ENCODE measurements around the gene CLDN14.

The CLDN14 gene

DNA sequence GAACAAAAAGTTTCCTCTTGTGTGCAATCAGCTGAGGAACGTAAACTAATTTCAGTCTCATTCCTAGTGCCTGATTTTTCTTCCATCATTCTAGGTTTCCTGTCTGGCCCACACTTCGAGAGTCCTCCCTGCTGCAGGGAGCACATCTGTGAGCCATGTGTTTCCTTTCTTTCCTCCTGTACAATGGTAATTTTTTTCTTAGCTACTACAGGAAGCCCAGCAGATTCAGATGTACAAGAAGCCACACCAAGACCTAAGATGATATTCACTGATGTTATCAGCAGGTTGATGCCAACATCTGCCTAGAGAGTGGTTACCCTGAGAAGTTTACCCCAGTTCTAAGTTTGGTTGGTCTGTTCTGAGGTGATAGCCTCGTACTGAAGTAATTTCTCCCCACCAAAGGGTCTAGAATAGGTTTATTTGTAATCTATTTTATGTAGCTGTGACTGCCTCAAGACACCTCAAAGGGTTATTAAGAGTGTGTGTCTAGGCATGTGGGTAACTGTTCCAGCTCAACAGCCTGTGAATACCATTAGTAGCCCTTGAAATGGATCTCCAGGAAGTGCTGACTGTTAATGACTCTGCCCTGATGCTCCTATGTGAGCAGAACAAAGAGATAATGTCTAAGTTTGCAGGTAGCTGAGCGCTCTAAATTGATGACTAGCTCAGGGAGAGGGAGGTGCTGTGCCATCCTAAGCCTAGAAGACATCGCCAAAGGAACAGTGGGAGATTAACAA is 31.7 kb upstream of the CLDN14 start:
- Histone ChIP-seq H3K9ac (ENCODE audit: low read depth, low read length) (no peak overlapping the region), H3K4me3 (ENCODE audit: low read depth, low read length) (no peak overlapping the region), H3K36me3 (ENCODE audit: control insufficient read depth, insufficient read depth, low read length) (no peaks in the 10 kb centered on the region), H3K4me1 (ENCODE audit: control insufficient read depth, insufficient read depth, low read length) (no peaks in the 10 kb centered on the region), H3K27me3 (ENCODE audit: control insufficient read depth, insufficient read depth, low read length) (no peaks in the 10 kb centered on the region), H3K9me3 (ENCODE audit: control insufficient read depth, insufficient read depth, low read length) (no peaks in the 10 kb centered on the region)

DNA sequence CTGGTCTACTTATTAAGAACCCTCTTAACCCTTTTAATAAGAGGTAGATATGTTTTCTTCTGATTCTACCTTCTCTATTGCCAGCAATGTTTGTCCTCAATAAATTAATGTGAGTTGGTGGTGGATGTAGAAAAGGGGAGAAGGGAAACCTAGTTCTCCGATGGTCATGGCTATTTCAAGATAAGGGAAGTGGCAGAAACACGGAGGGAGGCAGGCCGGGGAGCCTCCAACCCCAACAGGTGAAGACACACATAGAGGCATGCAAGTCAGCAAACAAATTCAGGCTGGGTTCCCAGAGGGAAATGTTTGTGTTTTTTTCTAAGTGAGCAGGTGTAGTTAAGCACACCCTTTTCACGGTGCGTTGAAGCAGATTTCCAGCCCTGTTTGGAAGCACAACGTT is 31.0 kb upstream of the CLDN14 start:
- Histone ChIP-seq H3K36me3 (ENCODE audit: control insufficient read depth, insufficient read depth, low read length) (no peaks in the 10 kb centered on the region), H3K4me1 (ENCODE audit: control insufficient read depth, insufficient read depth, low read length) (no peaks in the 10 kb centered on the region), H3K27me3 (ENCODE audit: control insufficient read depth, insufficient read depth, low read length) (no peaks in the 10 kb centered on the region), H3K9me3 (ENCODE audit: control insufficient read depth, insufficient read depth, low read length) (no peaks in the 10 kb centered on the region), H3K9ac (ENCODE audit: low read depth, low read length) (no peak overlapping the region), H3K4me3 (ENCODE audit: low read depth, low read length) (no peak overlapping the region)

DNA sequence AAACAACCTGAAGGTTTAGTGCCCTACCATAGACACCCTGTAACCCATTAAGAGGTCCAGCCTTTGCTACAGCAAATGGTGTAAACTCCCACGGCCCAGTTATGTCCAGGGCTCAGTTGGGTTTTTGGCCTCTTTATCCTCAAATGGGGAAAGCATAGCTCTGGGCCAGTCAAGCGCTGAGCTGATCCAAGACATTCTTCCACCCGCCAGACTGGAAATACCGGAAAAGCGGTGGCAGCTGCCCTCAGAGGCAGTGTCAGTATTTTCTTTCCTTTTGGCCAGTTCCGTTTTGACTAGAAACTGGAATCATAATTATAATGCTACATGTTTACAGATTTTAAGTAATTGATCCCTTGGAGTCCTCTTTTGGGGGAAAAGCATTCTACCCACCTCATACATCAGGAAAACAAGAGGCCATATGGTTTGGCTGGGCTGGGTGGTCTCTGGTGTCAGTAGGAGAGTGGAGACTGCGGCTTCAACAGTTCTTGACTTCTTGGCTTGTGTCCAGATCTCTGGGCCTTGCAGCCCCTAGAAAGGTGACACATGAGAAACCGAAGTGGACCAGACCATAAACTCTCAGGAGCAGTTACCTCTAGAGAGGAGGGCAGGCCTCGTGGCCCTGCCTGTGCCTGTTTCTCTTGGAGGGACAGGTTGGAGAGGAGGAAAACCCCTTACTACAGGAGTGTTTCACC is 30.2 kb upstream of the CLDN14 start:
- Histone ChIP-seq H3K27me3 (ENCODE audit: control insufficient read depth, insufficient read depth, low read length) (no peaks in the 10 kb centered on the region), H3K4me3 (ENCODE audit: low read depth, low read length) (no peak overlapping the region), H3K9me3 (ENCODE audit: control insufficient read depth, insufficient read depth, low read length) (no peaks in the 10 kb centered on the region)

DNA sequence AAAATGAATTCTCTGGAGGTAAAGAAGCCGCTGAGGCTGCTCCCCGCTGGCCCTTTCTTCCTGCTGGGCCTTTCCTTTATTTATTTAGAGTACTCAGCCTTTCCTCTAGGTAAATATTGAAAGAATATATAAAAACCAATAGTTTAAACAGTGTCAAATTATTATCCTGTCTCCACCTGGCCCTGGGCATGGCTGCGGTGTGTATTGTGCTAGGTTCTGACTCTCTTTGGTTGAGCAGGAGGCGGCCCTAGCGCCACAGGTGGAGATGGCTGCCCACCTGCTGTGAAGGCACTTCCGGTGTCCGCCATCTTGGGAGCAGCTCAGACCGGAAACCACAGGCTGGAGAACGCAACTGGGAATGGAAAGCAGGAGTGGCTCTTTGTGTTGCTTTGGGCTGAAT is 29.0 kb upstream of the CLDN14 start:
- Histone ChIP-seq H3K4me1 (ENCODE audit: control insufficient read depth, insufficient read depth, low read length) (no peaks in the 10 kb centered on the region), H3K27me3 (ENCODE audit: control insufficient read depth, insufficient read depth, low read length) (no peaks in the 10 kb centered on the region), H3K4me3 (ENCODE audit: low read depth, low read length) (no peak overlapping the region), H3K36me3 (ENCODE audit: control insufficient read depth, insufficient read depth, low read length) (no peaks in the 10 kb centered on the region), H3K9ac (ENCODE audit: low read depth, low read length) (no peak overlapping the region), H3K9me3 (ENCODE audit: control insufficient read depth, insufficient read depth, low read length) (no peaks in the 10 kb centered on the region)

More for the DNA sequence above, 30.2 kb upstream of the CLDN14 start:
- Histone ChIP-seq H3K36me3 (ENCODE audit: control insufficient read depth, insufficient read depth, low read length) (no peaks in the 10 kb centered on the region), H3K9ac (ENCODE audit: low read depth, low read length) (no peak overlapping the region), H3K4me1 (ENCODE audit: control insufficient read depth, insufficient read depth, low read length) (no peaks in the 10 kb centered on the region)

DNA sequence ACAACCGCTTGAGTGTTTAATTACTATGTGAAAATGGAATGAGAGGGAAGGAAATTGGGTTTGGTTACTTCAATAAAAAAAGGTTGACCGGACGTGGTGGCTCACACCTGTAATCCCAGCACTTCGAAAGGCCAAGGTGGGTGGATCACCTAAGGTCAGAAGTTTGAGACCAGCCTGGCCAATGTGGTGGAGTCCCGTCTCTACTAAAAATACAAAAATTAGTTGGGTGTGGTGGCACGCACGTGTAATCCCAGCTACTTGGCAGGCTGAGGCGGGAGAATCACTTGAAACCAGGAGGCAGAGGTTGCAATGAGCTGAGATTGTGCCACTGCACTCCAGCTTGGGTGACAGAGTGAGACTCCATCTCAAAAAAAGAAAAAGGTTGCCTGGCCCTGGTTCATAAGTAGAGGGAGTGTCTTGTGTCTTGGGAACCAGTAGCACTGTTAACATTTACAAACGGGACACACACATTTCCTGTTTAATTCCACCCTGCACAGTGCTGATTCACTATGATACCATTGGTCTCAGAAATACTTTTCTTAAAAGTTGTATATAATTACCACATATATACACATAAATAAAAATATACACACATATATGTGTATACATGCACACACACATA is 27.6 kb upstream of the CLDN14 start:
- Histone ChIP-seq H3K9ac (ENCODE audit: low read depth, low read length) (no peak overlapping the region), H3K9me3 (ENCODE audit: control insufficient read depth, insufficient read depth, low read length) (no peaks in the 10 kb centered on the region), H3K27me3 (ENCODE audit: control insufficient read depth, insufficient read depth, low read length) (no peaks in the 10 kb centered on the region), H3K4me1 (ENCODE audit: control insufficient read depth, insufficient read depth, low read length) (no peaks in the 10 kb centered on the region), H3K4me3 (ENCODE audit: low read depth, low read length) (no peak overlapping the region), H3K36me3 (ENCODE audit: control insufficient read depth, insufficient read depth, low read length) (no peaks in the 10 kb centered on the region)

DNA sequence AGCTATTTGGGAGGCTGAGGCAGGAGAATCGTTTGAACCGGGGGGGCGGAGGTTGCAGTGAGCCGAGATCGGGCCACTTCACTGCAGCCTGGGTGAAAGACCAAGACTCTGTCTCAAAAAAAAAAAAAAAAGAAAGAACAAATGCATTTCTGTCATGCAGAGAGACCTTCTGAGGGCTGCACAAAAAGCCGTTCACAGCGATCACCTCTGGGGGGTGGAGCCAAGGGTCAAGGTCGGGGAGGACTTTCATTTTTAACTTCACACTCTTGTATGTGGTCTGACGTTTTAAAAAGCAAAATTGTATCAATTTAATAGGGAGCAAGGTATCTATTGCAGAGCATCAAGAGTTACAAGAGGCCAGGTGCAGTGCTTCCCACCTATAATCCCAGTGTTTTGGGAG is 26.6 kb upstream of the CLDN14 start:
- Histone ChIP-seq H3K36me3 (ENCODE audit: control insufficient read depth, insufficient read depth, low read length) (no peaks in the 10 kb centered on the region), H3K9ac (ENCODE audit: low read depth, low read length) (no peak overlapping the region)

DNA sequence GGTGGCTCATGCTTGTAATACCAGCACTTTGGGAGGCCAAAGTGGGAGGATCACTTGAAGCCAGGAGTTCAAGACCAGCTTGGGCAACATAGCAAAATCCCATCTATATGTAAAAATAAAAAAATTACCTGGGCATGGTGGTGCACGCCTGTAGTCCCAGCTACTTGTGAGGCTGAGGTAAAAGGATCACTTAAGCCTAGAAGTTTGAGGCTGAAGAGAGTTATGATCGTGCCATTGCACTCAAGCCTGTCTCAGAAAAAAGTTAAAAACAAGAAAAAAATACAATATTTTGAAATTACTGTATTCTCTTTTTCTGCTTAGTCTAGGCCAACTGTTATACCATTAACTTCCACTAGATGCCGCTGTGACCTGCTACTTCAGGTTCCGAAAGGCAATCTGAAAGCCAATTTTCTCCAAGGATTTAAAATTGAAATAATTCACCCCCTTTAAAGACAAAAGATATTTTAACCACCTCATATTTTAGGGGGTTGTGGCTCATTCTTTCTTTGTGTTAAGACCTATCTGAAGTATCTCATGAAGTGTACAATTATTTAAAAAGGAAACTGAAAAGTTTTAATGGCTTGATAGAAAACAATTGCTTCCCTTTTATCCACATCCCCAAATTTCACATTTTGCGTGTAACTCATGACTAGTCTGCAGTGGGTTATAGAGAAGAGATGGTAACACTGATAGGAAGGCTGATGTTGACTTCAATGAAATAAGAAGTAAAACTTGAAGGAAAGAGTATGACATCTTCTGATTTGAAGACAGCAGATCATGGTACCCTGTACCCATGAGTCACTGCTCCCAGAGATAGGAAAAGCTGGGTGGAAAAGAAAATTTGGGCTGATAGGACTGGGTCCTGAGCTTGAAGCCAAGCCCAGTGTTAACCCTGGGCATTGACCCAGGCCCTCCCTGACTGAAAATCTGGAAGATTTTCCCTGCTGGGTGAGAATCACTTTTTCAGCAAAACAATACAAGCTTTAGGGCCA is 24.4 kb upstream of the CLDN14 start:
- H3K27me3 ChIP-seq (ENCODE audit: control insufficient read depth, insufficient read depth, low read length), result no peaks in the 10 kb centered on the region
- H3K9ac ChIP-seq (ENCODE audit: low read depth, low read length), result no peak overlapping the region
- H3K4me1 ChIP-seq (ENCODE audit: control insufficient read depth, insufficient read depth, low read length), result no peaks in the 10 kb centered on the region
- H3K36me3 ChIP-seq (ENCODE audit: control insufficient read depth, insufficient read depth, low read length), result no peaks in the 10 kb centered on the region
- H3K4me3 ChIP-seq (ENCODE audit: low read depth, low read length), result no peak overlapping the region
- H3K9me3 ChIP-seq (ENCODE audit: control insufficient read depth, insufficient read depth, low read length), result no peaks in the 10 kb centered on the region

More for the DNA sequence above, 26.6 kb upstream of the CLDN14 start:
- Histone ChIP-seq H3K4me1 (ENCODE audit: control insufficient read depth, insufficient read depth, low read length) (no peaks in the 10 kb centered on the region), H3K27me3 (ENCODE audit: control insufficient read depth, insufficient read depth, low read length) (no peaks in the 10 kb centered on the region), H3K9me3 (ENCODE audit: control insufficient read depth, insufficient read depth, low read length) (no peaks in the 10 kb centered on the region), H3K4me3 (ENCODE audit: low read depth, low read length) (no peak overlapping the region)

DNA sequence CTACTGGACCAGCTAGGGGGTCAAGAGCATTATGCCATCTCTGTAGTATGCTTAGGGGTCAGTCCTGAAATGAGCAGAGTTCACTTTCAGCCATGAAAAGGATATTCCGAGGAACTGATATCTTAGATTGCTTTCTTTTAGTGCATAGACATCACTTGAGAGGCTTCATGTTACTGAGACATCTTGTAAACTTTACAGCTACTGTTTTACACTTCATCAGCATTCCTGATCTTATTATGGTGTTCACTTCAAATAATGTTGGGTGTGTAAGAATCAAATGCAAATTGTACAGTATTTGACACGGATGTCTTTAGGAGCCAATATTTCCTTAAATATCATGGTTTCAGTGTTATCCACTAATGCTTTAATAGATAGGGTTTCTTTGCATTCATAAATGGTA is 22.4 kb upstream of the CLDN14 start:
- H3K9ac ChIP-seq (ENCODE audit: low read depth, low read length), result no peak overlapping the region
- H3K4me3 ChIP-seq (ENCODE audit: low read depth, low read length), result no peak overlapping the region
- no peaks in the 10 kb centered on the region for H3K36me3 ChIP-seq (ENCODE audit: control insufficient read depth, insufficient read depth, low read length)
- no peaks in the 10 kb centered on the region for H3K9me3 ChIP-seq (ENCODE audit: control insufficient read depth, insufficient read depth, low read length)
- H3K27me3 ChIP-seq (ENCODE audit: control insufficient read depth, insufficient read depth, low read length), result no peaks in the 10 kb centered on the region
- no peaks in the 10 kb centered on the region for H3K4me1 ChIP-seq (ENCODE audit: control insufficient read depth, insufficient read depth, low read length)

DNA sequence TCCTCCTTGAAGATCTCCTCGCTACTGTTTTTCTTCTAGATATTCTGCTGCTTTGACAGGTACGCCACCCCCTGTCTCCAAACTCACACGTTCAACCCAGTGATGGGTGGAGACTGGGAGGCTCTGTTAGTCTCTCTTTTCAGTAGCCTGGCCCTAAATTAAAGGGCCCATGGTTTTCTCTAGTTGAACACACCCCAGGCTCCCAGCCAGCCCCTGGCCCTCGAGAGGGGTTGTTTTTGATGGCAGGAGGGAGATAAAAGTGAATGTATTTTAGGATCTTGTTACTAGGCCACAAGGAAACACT is 21.6 kb upstream of the CLDN14 start:
- no peaks in the 10 kb centered on the region for H3K27me3 ChIP-seq (ENCODE audit: control insufficient read depth, insufficient read depth, low read length)
- no peaks in the 10 kb centered on the region for H3K9me3 ChIP-seq (ENCODE audit: control insufficient read depth, insufficient read depth, low read length)
- no peaks in the 10 kb centered on the region for H3K4me1 ChIP-seq (ENCODE audit: control insufficient read depth, insufficient read depth, low read length)
- no peak overlapping the region for H3K9ac ChIP-seq (ENCODE audit: low read depth, low read length)
- no peak overlapping the region for H3K4me3 ChIP-seq (ENCODE audit: low read depth, low read length)
- H3K36me3 ChIP-seq (ENCODE audit: control insufficient read depth, insufficient read depth, low read length), result no peaks in the 10 kb centered on the region

DNA sequence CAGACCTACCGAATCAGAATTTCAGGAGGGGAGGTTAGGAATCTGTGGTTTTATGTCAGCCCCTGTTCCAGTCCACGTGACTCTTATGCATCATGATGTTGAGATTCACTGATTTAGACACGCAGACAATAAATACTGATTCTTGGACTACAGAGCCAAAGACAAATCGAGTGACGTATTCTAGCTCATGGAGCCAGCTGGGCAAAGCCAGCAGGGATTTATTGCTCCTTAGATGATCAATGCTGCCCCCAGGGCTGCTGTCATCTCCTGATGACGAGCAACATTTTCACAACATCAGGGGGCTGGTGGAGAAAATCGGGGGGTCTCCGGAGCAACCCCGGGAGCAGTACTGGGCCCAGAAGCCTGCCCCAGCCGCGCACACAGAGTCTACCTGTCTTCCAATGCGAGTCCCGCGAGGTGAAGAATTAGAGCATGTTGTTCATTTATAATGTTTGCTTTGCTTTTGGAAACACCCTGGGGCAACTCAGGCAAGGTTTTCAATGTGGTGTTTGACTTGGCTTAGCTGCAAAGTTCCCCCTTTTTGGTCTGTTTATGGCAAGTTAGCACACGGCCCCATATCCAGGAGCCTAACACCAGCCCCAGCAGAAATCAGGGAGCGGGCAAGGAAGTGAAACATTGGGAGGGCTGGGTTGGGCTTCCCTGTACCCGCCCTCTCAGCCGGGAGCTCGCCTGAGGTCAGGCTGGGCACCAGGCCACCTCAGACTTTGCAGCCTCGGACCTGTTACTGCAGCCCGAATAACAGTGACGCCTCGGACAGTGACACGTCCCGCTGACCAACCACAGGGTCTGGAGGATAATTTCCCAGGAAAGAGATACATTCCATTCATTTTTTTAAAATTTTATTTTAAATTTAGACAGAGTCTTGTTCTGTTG is 19.9 kb upstream of the CLDN14 start:
- no peak overlapping the region for H3K4me3 ChIP-seq (ENCODE audit: low read depth, low read length)
- H3K9ac ChIP-seq (ENCODE audit: low read depth, low read length), result no peak overlapping the region
- no peaks in the 10 kb centered on the region for H3K9me3 ChIP-seq (ENCODE audit: control insufficient read depth, insufficient read depth, low read length)
- no peaks in the 10 kb centered on the region for H3K36me3 ChIP-seq (ENCODE audit: control insufficient read depth, insufficient read depth, low read length)
- H3K4me1 ChIP-seq (ENCODE audit: control insufficient read depth, insufficient read depth, low read length), result no peaks in the 10 kb centered on the region
- H3K27me3 ChIP-seq (ENCODE audit: control insufficient read depth, insufficient read depth, low read length), result no peaks in the 10 kb centered on the region

DNA sequence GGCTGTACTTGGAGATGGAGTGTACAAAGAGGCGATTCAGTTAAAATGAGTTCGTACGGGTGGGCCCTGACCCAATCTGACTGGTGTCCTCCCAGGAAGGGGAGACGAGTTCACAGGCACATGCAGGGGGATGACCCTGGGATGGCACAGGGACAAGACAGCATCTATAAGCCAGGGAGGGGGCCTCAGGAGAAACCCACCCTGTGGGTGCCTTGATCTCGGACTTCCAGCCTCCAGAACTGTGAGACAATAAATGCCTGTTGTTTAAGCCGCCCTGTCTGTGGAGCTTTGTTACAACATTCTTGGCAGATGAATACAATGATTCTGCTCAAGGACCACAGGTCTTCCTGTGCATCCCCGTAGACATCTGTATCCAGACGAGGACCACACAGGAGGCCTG is 14.6 kb upstream of the CLDN14 start:
- H3K27me3 ChIP-seq (ENCODE audit: control insufficient read depth, insufficient read depth, low read length), result no peaks in the 10 kb centered on the region
- no peaks in the 10 kb centered on the region for H3K4me1 ChIP-seq (ENCODE audit: control insufficient read depth, insufficient read depth, low read length)

More for the DNA sequence above, 14.6 kb upstream of the CLDN14 start:
- Histone ChIP-seq H3K9ac (ENCODE audit: low read depth, low read length) (no peak overlapping the region), H3K9me3 (ENCODE audit: control insufficient read depth, insufficient read depth, low read length) (no peaks in the 10 kb centered on the region), H3K4me3 (ENCODE audit: low read depth, low read length) (no peak overlapping the region), H3K36me3 (ENCODE audit: control insufficient read depth, insufficient read depth, low read length) (no peaks in the 10 kb centered on the region)

Measured in iPS-15b (cell line).